Muscle layer of colon (tissue), 2 donors: Measurements from ENCODE around the gene IMMP2L.
"Not testable (repeated sequence)": the region's sequence is repeated elsewhere in the genome, so short reads cannot be mapped to it uniquely, and the experiment has no call there.

ENCODE experiments used
- H3K27ac ChIP-seq: one replicate; pipeline ENCODE4 v1.7.0; 2013; ENCODE audit warnings: low read depth, mild to moderate bottlenecking, low read length, moderate library complexity
- H3K27me3 ChIP-seq, 2 donors: one replicate each; pipeline ENCODE4 v1.7.0; 2013; ENCODE audit warnings: low read length in 2 of 2, mild to moderate bottlenecking in 2 of 2; ENCODE audit not compliant: insufficient read depth in 2 of 2, control insufficient read depth in 1 of 2
- H3K36me3 ChIP-seq: one replicate; pipeline ENCODE4 v1.7.0; 2013; ENCODE audit warnings: mild to moderate bottlenecking, low read length; ENCODE audit not compliant: insufficient read depth
- H3K4me1 ChIP-seq: one replicate; pipeline ENCODE4 v1.7.0; 2013; ENCODE audit warnings: mild to moderate bottlenecking, low read length; ENCODE audit not compliant: insufficient read depth
- H3K4me3 ChIP-seq, 2 donors: one replicate each; pipeline ENCODE4 v1.7.0; 2013; ENCODE audit warnings: low read length in 2 of 2, low read depth in 1 of 2, mild to moderate bottlenecking in 1 of 2, moderate library complexity in 1 of 2
- H3K9ac ChIP-seq: one replicate; pipeline ENCODE4 v1.7.0; 2013; ENCODE audit warnings: low read length
- H3K9me3 ChIP-seq: one replicate; pipeline ENCODE4 v1.7.0; 2013; ENCODE audit warnings: mild to moderate bottlenecking, low read length
- donor health status: abdominal sarcoma.
- donor health status: Adenocarcinoma of cecum.

The IMMP2L gene

GRCh38 chr7:111501799-111502198, 60.5 kb downstream of the IMMP2L start:
- H3K4me1 ChIP-seq, H3K27ac ChIP-seq, H3K27me3 ChIP-seq, H3K9ac ChIP-seq, H3K4me3 ChIP-seq, H3K9me3 ChIP-seq, H3K36me3 ChIP-seq: not testable (repeated sequence)

- Histone ChIP-seq H3K36me3 (no peaks in the 10 kb centered on the region), H3K27me3 (no peaks in the 10 kb centered on the region), H3K9ac (no peak overlapping the region), H3K27ac (no peak overlapping the region), H3K4me3 (no peak overlapping the region), H3K4me1 (no peaks in the 10 kb centered on the region), H3K9me3 (no peaks in the 10 kb centered on the region)
These were observed 63.3 kb downstream of the IMMP2L start for GRCh38 chr7:111499027-111499426.

- no peaks in the 10 kb centered on the region for H3K27me3 ChIP-seq
- H3K9ac ChIP-seq, result no peak overlapping the region
- no peak overlapping the region for H3K4me3 ChIP-seq
- H3K9me3 ChIP-seq, result no peaks in the 10 kb centered on the region
- H3K4me1 ChIP-seq, result no peaks in the 10 kb centered on the region
- no peak overlapping the region for H3K27ac ChIP-seq
- no peaks in the 10 kb centered on the region for H3K36me3 ChIP-seq
These were observed 63.8 kb downstream of the IMMP2L start for GRCh38 chr7:111498391-111499007.

GRCh38 chr7:111495173-111495810, 67.0 kb downstream of the IMMP2L start:
- Histone ChIP-seq H3K4me3 (no peak overlapping the region), H3K9ac (no peak overlapping the region), H3K36me3 (no peaks in the 10 kb centered on the region), H3K4me1 (no peaks in the 10 kb centered on the region), H3K27ac (no peak overlapping the region), H3K27me3 (no peaks in the 10 kb centered on the region), H3K9me3 (no peaks in the 10 kb centered on the region)

DNA sequence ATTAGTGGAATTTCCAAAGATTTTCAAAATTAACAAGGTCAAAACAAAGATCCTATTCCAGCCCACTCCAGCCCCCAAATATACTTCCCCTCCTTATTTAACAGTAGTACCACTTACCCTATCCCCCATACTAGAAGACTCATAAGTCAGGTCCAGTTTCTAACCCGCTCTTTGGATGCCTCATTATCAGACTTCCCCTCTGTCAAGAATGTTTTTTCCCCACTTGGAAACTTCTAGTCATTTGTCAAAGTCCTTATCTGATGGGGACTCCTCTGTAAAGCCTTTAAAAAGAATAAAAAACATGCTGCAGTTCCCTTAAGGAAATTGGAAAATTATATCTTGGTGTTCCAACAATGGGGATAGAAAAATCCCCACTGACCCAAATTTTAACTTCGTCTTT, 70.1 kb downstream of the IMMP2L start:
- Histone ChIP-seq H3K4me3 (no peak overlapping the region), H3K9ac (no peak overlapping the region), H3K4me1 (no peaks in the 10 kb centered on the region), H3K27ac (no peak overlapping the region), H3K9me3 (no peaks in the 10 kb centered on the region), H3K36me3 (no peaks in the 10 kb centered on the region), H3K27me3 (no peaks in the 10 kb centered on the region)

GRCh38 chr7:111486472-111487142, 75.7 kb downstream of the IMMP2L start:
- H3K27ac ChIP-seq, result no peak overlapping the region
- no peaks in the 10 kb centered on the region for H3K36me3 ChIP-seq
- H3K27me3 ChIP-seq, result no peaks in the 10 kb centered on the region
- H3K9me3 ChIP-seq, result no peaks in the 10 kb centered on the region
- no peak overlapping the region for H3K9ac ChIP-seq
- no peak overlapping the region for H3K4me3 ChIP-seq
- H3K4me1 ChIP-seq, result no peaks in the 10 kb centered on the region

DNA sequence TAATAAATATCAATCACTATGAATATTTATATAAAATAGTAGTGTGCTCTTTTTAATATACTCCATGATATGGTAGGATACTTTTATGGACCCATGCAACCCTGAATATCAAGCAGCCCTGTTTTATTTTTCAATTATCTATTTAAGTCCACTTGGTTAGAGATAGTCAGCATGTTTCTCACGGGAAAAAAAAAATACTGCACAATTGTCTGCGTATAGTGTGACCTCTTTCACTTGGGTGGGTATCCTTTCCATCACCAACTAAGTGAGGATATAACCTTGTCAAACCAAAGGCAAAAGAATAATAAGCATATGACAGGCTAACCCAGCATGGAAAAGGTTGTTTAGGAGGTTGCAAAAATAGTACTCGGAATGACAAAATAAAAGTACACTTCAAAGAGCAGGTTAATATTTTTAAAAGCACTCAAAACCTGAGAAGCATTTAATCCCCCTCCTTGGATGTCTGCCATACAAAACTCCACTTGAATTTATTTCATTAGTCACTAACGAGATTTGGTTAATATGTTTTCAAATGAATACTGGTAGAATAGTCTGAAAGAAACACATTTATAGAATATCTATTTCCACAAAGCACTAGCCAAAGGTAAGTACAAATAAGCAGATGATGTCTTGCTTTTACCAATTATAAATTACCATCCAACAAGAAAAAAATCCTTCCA, 76.5 kb downstream of the IMMP2L start:
- no peaks in the 10 kb centered on the region for H3K36me3 ChIP-seq
- H3K27me3 ChIP-seq, result no peaks in the 10 kb centered on the region
- H3K9me3 ChIP-seq, result no peaks in the 10 kb centered on the region
- no peak overlapping the region for H3K4me3 ChIP-seq
- H3K27ac ChIP-seq, result no peak overlapping the region
- no peak overlapping the region for H3K9ac ChIP-seq
- H3K4me1 ChIP-seq, result no peaks in the 10 kb centered on the region

- H3K4me1 ChIP-seq, result no peaks in the 10 kb centered on the region
- H3K27ac ChIP-seq, result no peak overlapping the region
- no peaks in the 10 kb centered on the region for H3K36me3 ChIP-seq
- H3K4me3 ChIP-seq, result no peak overlapping the region
- no peaks in the 10 kb centered on the region for H3K9me3 ChIP-seq
- no peaks in the 10 kb centered on the region for H3K27me3 ChIP-seq
- H3K9ac ChIP-seq, result no peak overlapping the region
These were observed 79.2 kb downstream of the IMMP2L start for GRCh38 chr7:111483078-111483477.

- H3K4me3 ChIP-seq, result no peak overlapping the region
- H3K9ac ChIP-seq, result no peak overlapping the region
- H3K27me3 ChIP-seq, result no peaks in the 10 kb centered on the region
- no peaks in the 10 kb centered on the region for H3K9me3 ChIP-seq
- H3K4me1 ChIP-seq, result peaks cover 3% of the 10 kb centered on the region
- no peak overlapping the region for H3K27ac ChIP-seq
- no peaks in the 10 kb centered on the region for H3K36me3 ChIP-seq
These were observed 84.6 kb downstream of the IMMP2L start for GRCh38 chr7:111477462-111478225.

DNA sequence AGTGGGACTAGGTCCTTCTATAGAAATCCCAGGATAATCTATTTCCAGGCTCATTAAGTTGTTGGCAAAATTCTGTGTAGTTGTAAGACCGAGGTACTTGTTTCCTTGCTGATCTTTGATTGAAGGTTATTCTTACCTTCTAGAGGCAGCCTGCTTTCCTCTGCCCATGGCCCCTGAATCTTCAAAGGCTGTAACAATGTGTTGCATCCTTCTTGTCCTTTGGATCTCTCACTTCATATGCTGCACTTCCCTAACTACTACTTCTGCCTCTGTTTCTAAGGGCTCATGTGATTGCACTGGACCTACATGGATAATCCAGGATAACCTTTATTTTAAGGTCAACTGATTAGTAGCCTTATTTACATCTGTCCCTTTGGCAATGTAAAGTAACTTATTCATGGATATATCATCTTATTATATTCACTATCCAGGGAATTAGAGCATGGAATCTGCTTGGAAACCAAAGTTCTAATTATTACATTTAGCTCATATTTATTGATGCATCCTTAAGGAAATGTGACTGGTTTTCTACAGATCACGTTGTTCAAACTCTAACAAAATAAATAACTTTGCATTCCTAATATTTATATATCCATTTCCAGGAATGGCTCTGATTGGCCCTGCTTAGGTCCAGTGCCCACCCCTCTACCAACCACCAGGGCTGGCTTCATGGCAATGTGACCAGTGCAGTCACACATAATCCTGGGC, 85.6 kb downstream of the IMMP2L start:
- Histone ChIP-seq H3K36me3 (no peaks in the 10 kb centered on the region), H3K9me3 (no peaks in the 10 kb centered on the region), H3K27me3 (no peaks in the 10 kb centered on the region), H3K27ac (no peak overlapping the region), H3K4me1 (peaks cover 3% of the 10 kb centered on the region), H3K9ac (no peak overlapping the region), H3K4me3 (no peak overlapping the region)
